ENCODE results near the gene PRKCE. TPM values are rescaled to one million over a fixed set of nuclear protein-coding genes. Genes with fewer than 3 reads are reported as not detected.

Gene PRKCE
- total RNA-seq, 1 experiment from 2014 or later: 1.3 TPM

DNA sequence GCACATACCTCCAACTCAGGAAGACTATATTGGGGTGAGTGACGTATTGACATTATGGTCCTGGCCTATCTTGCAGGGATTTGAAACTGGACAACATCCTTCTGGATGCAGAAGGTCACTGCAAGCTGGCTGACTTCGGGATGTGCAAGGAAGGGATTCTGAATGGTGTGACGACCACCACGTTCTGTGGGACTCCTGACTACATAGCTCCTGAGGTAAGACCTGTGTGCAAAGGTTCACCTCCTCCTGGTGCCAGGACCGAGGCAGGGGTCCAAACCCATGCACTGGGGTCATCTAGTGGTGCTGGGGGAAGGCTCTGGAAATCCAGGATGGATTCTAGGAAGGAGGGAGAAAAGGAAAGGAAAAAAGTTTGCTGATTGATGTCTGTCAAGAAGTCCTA, 493.5 kb downstream of the PRKCE start:
- peaks cover 2% of the 10 kb centered on the region for H3K27me3 Mint-ChIP-seq (ENCODE audit: low read depth)

More for the DNA sequence above, 493.5 kb downstream of the PRKCE start:
- Histone ChIP-seq H4K91ac (ENCODE audit: insufficient read length, low read depth, low read length) (no peak overlapping the region), H3K27me3 (ENCODE audit: insufficient read depth, low read length) (no peaks in the 10 kb centered on the region), H3K79me1 (ENCODE audit: insufficient read depth, low read depth, low read length, poor library complexity, severe bottlenecking) (no peaks in the 10 kb centered on the region), H3K4ac (ENCODE audit: low read depth, low read length) (no peak overlapping the region), H3T11ph (ENCODE audit: low read length) (no peak overlapping the region), H3K23ac (ENCODE audit: insufficient read length, low read depth, low read length) (no peak overlapping the region), H2BK5ac (ENCODE audit: insufficient read length, low read length) (no peak overlapping the region), H4K20me1 (ENCODE audit: control insufficient read depth, insufficient read depth, insufficient read length) (no peaks in the 10 kb centered on the region), H2BK15ac (ENCODE audit: low read depth, low read length) (no peak overlapping the region), H2BK12ac (ENCODE audit: insufficient read length, low read depth, low read length) (no peak overlapping the region), H3K4me1 (ENCODE audit: insufficient read depth, low read length) (peaks cover 6% of the 10 kb centered on the region), H2AK5ac (ENCODE audit: insufficient read length, low read length) (no peak overlapping the region), H3K27ac (ENCODE audit: insufficient read length, low read depth, low read length) (no peak overlapping the region), H3K79me2 (ENCODE audit: insufficient read depth, low read length) (no peaks in the 10 kb centered on the region), H2AFZ (ENCODE audit: low read length) (no peak overlapping the region), H3K9ac (ENCODE audit: extremely low read depth, insufficient read length, low read length) (no peak overlapping the region), H2BK20ac (ENCODE audit: low read depth, low read length, poor library complexity, severe bottlenecking) (no peak overlapping the region), H4K8ac (replicated peaks; ENCODE audit: insufficient read length, low read depth, low read length) (no peak overlapping the region), H3K56ac (ENCODE audit: insufficient read length, low read depth, low read length) (no peak overlapping the region), H4K5ac (ENCODE audit: insufficient read length, low read depth, low read length) (no peak overlapping the region), H3K4me2 (ENCODE audit: insufficient read depth, insufficient read length, low read length) (no peak overlapping the region), H2BK120ac (ENCODE audit: low read depth, low read length, poor library complexity, severe bottlenecking) (no peak overlapping the region), H3K14ac (ENCODE audit: insufficient read depth, low read length) (no peak overlapping the region), H3K18ac (ENCODE audit: insufficient read length, low read depth, low read length) (no peak overlapping the region), H3K23me2 (ENCODE audit: insufficient read length, low read depth, low read length, poor library complexity, severe bottlenecking) (no peaks in the 10 kb centered on the region), H3K9me3 (ENCODE audit: control insufficient read depth, low read depth, low read length) (no peaks in the 10 kb centered on the region)
- Mint-ChIP-seq H3K36me3 (ENCODE audit: insufficient read depth in 1 of 3, low read depth in 3 of 3) (no peaks in the 10 kb centered on the region), H3K27ac (no peak overlapping the region), H3K9me3 (no peaks in the 10 kb centered on the region), H3K4me1 (peaks cover 11 to 12% of the 10 kb centered on the region in 2 experiments), H3K4me3 (no peak overlapping the region)
- no CpG with 5 or more reads among the region's 5 CpGs for WGBS (ENCODE audit: extremely low coverage, insufficient read length, low lambda C conversion rate)
- DNase-seq: no peak
- TF ChIP-seq, protein P1, sequence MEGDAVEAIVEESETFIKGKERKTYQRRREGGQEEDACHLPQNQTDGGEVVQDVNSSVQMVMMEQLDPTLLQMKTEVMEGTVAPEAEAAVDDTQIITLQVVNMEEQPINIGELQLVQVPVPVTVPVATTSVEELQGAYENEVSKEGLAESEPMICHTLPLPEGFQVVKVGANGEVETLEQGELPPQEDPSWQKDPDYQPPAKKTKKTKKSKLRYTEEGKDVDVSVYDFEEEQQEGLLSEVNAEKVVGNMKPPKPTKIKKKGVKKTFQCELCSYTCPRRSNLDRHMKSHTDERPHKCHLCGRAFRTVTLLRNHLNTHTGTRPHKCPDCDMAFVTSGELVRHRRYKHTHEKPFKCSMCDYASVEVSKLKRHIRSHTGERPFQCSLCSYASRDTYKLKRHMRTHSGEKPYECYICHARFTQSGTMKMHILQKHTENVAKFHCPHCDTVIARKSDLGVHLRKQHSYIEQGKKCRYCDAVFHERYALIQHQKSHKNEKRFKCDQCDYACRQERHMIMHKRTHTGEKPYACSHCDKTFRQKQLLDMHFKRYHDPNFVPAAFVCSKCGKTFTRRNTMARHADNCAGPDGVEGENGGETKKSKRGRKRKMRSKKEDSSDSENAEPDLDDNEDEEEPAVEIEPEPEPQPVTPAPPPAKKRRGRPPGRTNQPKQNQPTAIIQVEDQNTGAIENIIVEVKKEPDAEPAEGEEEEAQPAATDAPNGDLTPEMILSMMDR (conservative IDR thresholded peaks at IDR 0.05): no peak
